NCI-H2196 treated with DMSO at 0.1 percent for 48 hours (cell line): Measurements from ENCODE around the gene ADGRL4.
"Not testable (repeated sequence)": the region's sequence is repeated elsewhere in the genome, so short reads cannot be mapped to it uniquely, and the experiment has no call there.

ENCODE experiments used
- DNase-seq: peaks from one replicate; lab custom pipeline; 2025; ENCODE audit not compliant: unreplicated experiment; lab: John Stamatoyannopoulos, UW

ADGRL4 gene

DNA sequence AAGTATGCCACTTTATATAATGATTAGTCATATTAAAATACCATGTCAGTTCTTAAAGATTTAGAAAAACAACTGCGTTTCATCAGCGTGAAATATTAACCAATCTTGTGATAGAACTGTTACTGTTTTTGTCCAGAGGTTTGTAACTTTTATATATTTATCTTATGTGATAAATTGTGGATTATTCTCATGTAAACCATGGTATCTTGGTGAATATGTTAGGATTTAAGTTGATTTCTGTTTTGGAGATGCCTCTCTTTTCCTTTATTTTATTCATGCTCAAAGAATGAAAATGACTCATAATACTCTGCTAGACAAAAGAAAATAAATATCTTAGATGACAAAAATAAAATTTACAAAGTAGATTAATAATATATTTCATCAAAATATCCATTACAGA lies 88.4 kb downstream of the ADGRL4 start:
- no peak for DNase-seq

DNA sequence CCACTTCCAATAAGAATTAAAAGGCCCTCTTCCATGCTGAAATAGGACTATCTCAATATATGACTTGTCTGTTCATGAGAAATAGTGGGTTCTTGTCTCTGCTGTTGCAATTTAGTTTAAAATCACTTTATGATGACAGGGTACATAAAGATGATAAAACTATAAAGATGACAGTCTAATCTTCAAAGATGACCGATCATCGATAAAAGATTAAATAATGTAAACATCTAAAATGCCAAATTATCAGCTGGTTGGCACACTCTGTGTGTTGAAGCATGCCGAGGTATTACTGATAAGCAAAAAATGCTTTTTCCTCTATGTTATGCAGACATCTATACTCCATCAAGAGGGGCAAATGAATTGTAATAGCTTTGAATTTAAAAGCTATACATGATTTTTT lies 89.5 kb downstream of the ADGRL4 start:
- DNase-seq = no peak

DNA sequence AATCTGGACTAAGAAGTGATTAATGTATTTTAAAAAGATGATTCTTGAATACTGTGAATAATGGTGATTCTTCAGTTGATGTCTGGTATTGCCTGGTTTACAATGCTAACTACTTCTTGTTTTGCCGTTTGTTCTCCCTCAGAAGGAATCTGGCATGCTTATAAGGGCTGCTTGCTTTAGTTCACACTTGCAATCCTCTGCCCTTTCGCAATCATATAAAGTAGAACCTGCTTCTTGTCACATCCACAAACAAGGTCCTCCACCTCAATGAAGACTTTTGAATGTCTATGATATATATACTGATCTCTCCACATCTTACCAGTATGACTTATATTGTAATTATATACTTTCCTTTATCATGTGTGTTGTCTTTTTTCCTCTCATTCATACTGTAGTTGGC lies 92.6 kb downstream of the ADGRL4 start:
- no peak for DNase-seq

DNA sequence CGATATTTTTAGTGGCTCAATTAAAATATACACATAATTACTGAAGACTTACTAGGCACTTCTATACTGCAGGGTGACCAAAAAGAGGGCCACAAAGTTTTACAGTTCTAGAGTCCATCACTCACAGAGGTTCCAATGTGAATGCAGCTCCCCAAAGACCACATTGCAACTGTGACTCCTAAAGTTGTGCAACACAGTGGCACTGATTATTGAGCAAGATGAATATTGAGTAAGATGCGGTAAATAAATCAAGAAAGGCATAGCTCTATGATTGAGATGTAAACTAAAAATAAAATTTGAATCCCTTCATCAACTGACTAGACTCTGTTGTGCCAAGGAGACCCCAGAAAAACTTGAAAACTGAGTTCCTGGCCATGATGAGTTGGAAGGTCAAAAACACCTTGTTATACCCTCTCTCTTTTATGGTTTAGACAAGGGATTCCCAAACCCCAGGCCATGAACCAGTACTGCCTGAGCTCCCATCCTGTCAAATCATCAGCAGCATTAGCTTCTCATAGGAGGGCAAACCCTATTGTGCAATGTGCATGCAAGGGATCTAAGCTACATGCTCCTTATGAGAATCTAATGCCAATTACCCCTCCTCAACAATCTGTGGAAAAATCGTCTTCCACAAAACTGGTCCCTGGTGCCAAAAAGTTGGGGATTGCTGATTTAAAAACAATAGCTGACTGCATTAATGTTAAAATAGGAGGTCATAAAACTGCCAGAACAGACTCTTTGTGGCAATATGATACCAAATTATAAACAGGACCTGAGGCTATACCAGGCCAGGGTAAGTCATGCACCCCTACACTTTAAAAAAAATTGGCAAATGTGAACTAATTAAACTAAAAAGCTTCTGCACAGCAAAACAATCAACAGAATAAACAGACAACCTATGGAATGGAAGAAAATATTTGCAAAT lies 94.3 kb downstream of the ADGRL4 start:
- DNase-seq = no peak

DNA sequence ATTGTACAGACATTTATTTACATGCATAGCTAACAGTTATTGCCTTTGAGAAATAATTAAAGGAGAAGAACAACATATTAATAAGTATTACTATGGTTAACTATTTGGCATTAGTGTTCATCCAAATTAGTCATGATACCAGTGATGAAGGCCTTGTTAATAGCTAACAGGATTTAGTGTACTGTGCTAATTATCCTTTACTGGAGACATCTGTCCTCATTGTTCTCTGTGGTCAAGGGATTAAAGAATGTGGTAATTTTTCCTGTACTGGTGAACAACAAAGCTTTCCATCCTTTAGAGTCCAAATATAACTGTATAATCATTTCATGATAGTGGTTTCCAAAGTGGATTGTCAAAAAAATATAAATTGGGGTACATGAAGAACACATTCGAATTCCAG lies 103.9 kb downstream of the ADGRL4 start:
- DNase-seq = no peak

DNA sequence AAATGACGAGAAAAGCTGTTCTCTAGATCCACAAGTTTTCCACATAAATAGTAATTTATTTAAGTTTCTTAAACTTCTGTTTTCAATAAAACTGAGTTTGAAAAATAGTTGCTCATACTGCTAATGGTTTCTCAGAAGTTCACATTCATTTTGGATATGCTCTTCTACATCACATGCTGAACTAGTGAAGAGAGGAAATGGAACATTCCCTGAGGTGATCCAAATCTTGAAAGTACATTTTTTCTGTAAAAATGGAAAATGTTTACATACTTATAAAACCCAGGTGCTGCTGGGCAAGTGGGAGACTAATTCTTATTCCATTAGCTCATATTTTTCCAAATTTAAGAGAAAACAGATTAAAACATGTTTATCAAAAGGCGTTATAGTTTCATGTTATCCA lies 111.7 kb downstream of the ADGRL4 start:
- no peak for DNase-seq

DNA sequence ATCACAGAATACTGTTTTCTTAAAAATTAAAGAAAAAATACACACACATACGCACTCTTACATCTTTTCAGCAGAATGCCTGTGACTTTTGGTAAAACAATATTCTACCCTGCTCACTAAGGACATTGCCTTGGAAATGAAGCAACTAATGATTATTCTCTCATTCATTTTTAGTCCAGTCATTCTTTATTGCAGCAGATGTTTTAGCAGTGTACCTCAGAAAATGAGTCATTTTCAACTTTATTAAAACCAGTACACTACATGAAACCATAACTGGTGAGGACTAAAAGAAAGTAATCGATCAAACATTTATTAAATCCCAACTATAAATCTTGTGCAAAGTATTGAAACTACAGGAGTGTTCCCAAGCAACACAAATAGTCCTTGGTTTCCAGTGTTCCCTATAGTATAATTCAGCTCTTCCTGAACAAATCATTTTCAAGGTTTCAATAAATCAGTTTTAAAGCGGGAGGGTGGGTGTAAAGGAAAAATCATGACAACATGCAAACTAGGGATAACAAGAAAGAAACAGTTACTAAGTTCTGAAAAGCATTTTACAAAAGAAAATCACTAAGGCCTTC lies 114.2 kb downstream of the ADGRL4 start:
- DNase-seq = no peak

DNA sequence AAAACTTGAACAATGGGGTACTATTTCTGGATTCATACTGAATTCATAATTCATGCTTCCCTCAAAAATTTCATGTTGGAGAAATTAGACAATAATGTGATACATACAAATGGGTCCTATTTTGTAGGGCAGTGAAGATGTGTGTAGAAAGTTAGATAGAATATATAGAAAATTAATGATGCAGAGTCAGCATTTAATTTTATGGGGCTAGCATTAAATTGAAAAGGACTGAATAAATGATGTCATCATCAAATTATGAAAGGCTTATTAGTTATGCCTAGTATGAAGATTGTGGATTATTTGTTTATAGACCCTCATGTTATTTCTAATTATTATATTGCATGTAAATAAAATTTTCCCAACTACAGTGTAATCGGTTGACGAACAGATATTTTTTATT lies 119.1 kb downstream of the ADGRL4 start:
- DNase-seq = no peak

DNA sequence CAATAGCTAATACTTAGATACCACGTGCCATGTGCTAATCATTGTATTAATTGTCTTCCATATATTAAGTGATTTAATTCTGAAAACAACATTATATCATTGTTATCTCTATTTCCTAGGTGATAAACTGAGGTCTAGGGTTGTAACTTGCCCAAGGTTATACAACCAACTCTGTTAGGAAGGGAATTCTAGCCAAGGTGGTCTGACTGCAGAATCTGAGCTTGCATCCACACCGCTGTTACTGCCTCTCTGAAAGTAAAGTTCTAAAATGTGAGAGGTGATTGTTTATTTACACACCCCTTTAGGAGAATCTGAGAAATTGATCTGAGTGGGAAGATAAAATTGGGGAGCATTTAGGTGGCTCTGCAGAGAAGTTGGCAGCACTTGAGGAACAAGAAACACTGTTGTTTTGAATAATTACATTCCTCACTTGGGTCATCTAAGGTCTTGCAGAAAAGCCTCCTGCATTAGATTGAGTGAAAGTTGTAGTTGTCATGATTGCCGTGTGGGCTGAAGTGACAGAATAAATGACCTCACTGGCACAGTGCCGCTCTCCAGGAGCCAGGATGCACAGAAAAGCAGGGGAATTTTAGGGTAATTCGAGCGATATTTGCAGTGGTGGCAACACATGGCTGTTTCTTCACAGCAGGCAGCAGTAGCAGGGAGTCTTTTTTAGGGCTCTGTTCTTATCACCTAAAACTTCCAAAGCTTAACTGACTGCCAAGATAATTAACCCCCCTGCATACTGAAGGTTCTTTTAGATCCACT lies 121.7 kb downstream of the ADGRL4 start:
- no peak for DNase-seq

DNA sequence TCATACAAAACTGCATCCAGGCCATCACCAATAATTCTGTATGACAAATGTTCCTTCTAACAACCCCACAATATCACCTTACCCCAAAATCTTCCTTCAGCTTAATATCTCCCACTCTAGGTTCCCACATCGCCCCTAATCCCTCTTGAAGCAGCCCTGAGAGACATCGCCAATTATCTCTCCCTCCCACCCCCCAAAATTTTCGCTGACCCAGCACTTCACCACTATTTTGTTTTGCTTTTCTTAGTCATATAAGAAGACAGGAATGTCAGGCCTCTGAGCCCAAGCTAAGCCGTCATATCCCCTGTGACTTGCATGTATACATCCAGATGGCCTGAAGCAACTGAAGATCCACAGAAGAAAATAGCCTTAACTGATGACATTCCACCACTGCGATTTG lies 126.3 kb downstream of the ADGRL4 start:
- no peak for DNase-seq

DNA sequence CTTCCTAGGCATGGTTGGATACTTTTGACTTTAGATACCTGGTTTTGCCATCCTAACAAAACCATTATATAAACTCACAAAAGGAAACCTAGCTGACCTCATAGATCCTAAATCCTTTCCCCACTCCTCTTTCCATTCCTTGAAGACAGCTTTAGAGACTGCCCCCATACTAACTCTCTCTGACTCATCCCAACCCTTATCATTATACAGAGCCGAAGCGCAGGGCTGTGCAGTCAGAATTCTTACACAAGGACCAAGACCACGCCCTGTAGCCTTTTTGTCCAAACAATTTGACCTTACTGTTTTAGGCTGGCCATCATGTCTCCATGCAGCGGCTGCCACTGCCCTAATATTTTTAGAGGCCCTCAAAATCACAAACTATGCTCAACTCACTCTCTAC lies 130.5 kb downstream of the ADGRL4 start:
- DNase-seq = not testable (repeated sequence)

DNA sequence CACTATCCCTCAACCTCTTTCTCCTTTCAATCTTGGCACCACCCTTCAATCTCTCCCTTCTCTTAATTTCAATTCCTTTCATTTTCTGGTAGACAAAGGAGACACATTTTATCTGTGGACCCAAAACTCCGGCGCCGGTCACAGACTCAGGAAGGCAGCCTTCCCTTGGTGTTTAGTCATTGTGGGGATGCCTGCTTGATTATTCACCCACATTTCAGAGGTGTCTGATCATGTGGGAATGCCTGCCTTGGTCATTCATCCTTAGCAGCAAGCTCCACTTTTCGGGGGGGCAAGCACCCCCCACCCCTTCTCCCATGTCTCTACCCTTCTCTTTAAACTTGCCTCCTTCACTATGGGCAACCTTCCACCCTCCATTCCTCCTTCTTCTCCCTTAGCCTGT lies 133.7 kb downstream of the ADGRL4 start:
- DNase-seq = not testable (repeated sequence)

DNA sequence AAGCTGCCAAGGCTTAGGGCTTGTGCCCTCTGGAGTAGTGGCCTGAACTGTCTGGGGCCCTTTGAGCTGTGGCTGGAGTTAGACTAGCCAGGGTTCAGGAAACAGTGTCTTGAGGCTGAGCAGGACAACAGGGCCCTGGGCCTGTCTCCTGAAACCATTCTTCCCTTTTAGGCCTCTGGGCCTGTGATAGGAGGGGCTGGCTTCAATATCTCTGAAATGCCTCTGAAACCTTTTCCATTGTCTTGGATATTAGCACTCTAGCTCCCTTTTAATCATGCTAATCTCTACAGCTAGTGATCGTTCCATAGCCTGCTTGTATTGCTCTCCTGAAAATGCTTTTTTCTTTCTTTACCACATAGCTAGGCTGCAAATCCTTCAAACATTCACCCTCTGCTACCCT lies 135.3 kb downstream of the ADGRL4 start:
- DNase-seq = no peak

DNA sequence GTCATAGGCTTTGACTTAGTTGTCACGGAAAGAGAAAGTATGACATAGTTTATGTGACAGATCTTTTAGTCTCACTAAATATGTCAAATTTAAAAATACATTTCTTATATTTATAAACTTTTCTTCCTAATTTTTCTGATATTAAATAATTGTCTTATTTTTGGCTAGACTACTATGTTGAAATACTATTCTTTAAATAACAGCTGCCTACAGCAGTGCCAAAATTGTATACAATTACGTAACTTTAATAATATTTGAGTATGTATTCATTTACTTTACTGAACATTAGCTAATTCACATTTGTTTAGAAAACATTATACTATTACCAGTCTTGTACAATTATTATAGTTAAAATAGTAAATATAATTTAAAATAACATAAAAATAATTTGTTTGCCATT lies 137.4 kb downstream of the ADGRL4 start:
- no peak for DNase-seq

DNA sequence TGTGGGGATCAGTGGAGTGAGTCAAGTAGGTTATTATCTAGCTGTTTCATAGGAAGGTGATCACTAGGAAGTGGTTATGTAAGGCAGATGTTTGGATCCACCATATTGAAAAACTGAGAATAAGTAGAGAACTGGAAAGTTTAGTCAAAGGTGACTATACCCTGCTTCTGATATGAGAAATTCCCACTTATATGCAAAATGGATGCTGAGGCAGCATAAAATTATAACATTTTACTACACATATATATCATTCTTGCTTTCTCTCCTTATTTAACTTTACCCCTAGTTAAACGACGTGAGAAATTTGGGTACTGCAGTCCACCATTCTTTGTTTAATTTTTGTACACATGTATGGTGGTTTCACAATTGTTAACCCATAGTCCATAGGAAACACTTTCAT lies 142.4 kb downstream of the ADGRL4 start:
- no peak for DNase-seq

DNA sequence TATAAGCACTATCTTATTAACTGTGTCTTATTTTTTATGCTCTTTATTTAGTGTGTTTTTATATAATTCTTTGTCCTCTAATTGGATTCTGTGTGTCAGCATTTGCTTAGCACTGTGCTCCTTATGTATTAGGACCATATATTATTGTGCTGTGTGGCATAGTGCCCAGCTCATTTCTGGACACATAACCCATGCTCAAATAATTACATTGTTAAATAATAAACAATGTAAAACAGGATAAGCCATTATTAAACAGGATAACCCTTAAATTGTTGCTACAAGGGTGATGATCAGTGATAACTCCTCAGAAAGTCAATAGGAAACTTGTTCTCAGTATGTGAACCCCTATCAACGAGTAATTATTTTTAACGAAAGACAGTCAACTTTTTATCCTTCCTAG lies 150.4 kb downstream of the ADGRL4 start:
- no peak for DNase-seq

DNA sequence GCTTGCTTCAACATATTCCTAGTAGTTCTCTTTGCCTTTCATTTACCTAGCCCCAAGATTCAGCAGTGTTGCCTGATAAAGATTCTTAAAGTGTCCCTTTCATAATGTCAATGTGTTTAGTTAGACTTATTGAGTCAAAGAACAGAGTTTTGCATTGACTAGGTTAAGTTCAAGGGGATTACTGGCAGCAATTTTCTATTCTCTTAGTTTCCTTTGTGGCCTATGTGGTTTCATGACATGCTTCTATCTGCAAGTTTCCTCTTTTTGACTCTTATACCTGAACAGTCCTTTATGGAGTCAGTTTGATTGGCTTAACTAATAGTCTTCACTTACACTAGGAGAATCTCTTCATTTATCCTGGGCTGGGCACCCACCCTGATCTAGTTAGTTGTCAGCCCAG lies 151.3 kb downstream of the ADGRL4 start:
- DNase-seq = no peak

DNA sequence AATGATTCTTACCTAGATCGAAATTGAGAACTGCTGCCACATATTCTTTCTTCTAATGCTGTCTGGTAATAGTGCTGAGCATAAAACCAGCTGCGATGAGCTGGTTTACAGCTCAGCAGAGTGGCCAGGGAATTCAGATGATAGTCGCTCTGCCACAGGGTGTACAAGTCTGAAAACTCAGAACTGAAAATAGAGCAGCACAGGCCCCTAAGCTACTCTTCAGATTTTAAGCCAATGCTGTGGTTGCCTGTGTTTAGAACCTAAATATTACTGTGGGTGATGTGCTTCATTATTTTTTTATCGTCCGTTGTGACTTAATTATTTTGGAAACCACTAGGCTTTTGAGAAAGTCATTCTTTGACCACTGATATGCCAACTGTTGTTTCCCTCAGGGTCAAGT lies 152.0 kb downstream of the ADGRL4 start:
- no peak for DNase-seq

DNA sequence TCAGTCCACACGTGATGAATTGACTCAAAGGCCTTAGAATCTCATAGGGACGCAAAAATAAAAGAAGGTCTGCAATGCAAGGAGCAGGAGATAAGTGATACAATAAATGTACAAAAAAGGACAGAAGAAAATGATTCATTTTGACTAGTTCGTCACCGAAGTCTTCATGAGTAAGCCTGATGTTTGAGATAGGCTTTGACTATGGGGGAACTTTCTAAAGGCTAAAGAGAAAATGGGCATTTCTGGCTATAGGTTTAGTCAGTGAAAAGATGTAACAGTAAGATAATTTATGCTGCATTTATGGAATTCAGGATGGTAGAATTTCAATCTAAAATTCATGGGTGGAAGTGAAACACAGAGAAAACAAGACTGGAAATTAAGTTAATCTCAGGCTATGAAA lies 163.0 kb downstream of the ADGRL4 start:
- no peak for DNase-seq

DNA sequence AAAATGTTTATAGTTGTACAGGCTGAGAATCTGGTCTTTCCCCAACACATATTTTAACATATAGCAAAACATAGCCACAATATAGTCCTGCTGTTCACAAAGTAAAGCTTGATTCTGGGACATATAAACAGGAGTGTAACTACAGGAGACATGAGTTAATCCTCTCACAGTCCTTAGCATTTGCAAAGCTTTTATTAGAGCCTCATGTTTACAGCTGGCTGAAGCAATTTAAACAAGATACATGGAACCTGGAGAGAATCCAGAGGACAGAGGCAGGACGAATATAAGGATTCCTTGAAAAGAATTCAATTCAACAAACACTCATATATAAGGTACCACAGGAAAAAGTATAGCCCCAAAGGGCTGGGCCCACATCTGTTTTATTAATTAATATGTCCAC lies 163.4 kb downstream of the ADGRL4 start:
- DNase-seq = no peak

DNA sequence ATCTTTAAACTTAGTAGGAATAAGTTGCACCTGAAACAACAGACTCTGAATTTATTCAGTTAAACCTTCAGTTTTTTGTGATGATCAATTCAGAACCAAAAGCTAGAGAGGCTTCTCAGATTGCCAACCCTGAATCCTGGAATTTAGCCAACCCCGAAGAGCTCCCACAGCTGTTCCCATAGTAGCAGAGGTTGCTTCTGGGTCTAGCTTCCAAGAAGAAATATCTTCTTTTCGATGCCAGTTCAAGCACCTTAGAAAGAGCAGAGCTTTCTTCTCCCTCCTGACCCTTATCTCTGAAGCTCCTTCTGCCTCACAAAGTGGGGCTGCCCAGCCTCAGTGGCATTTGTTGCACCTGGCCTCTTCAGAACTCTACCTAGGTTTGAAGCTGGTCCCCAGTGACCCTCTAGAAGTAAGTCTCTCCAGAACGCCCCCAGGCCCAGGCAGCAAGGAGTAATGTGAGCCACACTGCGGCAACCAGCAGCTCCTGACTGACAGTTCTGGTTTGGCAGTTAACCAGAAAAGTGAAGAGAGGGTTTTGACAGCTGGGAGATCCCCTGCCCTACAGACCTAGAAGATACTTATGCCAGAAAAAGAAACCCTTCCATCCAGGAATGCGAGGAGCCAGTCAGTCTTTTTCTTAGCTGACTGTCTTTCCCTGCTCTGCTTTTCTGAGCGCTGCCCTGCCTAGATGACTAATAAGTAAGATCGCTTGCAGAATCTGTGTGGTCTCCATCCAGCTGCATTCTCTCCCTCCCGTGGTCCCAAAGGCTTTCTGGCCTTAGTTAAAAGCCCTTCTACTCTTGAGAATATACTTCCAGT lies 165.9 kb downstream of the ADGRL4 start:
- DNase-seq = no peak
